GM19463 (cell line): ENCODE results near the gene LRRC4C.

Experiments
- ATAC-seq: cut with Tn5 transposase; IDR thresholded peaks from one replicate; pipeline ENCODE4 v1.9.1; 2021; ENCODE audit warnings: mild to moderate bottlenecking, moderate library complexity; ENCODE audit not compliant: unreplicated experiment

Gene LRRC4C

DNA sequence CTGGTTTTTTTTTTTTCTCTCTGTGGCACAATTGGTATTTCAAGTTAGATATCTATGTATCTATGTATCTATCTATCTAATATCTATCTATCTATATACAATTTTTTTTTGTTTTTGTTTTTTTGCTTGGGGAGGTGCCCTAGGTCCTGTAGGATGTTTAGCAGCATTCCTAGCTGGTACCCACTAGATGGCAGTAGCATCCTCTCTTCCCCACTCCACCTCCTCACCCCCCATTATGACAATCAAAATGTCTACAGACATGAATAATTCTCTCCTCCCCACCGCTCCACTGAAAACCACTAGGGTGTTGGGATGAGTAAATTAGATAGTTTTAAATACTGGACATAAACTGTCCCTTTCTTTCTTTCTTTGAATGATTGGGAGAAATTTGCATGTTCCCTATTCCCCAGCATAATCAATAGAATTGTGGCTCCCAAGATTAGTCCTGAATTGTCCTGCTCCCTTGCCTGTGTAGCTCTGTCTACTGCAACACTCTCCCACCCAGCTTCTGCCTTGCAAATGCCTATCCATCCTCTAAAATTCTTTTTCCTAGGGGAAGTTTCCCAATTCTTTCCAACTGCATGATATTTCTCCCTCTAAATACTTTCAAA is 1152.4 kb downstream of the LRRC4C start:
- ATAC-seq: peak; percentile 81

GRCh38 chr11:40302669-40303068 is 1156.8 kb downstream of the LRRC4C start:
- ATAC-seq: no peak

DNA sequence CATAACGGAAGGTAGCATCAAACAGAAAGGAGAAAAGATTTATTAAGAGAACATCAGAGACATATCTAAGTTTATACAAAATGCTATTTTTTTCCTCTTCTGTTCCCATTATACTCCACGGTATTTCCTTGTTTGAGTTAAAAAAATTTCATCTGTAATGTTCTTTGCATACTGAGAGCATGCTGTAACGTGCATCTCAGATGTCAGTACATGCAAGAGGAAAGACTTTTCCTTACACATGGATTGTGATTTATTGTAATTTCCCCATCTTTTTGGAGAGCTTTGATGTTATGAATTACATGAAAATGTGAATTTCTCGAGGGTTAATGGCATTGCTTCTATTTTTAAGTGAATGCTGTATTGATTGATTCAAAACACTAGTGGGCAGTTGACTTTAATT is 1164.0 kb downstream of the LRRC4C start:
- ATAC-seq: no peak

- ATAC-seq: no peak
These were observed 1164.7 kb downstream of the LRRC4C start for GRCh38 chr11:40294741-40295140.

GRCh38 chr11:40294349-40294735 is 1165.1 kb downstream of the LRRC4C start:
- peak; percentile 4 for ATAC-seq

DNA sequence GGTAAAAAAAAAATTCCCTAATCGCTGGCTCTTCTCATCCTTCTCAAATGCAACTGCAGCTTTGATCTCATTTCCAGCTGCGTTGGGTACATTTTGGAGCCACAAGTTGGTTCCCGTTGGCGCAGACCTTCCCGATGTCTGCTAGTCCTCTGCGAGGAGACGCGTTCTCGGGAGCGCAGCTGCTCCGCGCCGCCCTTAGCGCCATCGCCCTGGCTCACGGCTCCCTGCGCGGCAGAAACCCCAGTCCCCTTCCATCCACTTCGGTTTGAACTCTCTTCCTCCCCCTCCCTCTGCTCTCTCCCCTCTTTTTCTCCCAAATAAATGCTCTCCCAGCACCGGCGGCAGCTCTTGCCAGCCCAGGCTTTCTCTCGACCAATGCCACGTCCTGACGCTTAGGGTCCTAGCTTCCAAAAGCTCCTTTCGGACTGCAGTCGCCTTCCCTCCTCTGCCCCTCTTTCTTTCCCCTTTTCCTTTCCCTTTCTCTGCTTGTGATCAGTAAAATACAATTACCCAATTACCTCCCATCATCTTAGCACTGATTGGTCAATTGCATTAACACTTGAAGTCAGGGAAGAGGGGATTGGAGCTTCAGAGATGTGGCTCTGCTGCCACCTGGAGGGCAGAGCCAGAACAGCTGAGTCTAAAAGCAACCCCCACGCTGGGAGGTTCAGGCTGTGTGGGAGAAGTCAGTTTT is 1165.7 kb downstream of the LRRC4C start:
- ATAC-seq: peak; percentile 96

DNA sequence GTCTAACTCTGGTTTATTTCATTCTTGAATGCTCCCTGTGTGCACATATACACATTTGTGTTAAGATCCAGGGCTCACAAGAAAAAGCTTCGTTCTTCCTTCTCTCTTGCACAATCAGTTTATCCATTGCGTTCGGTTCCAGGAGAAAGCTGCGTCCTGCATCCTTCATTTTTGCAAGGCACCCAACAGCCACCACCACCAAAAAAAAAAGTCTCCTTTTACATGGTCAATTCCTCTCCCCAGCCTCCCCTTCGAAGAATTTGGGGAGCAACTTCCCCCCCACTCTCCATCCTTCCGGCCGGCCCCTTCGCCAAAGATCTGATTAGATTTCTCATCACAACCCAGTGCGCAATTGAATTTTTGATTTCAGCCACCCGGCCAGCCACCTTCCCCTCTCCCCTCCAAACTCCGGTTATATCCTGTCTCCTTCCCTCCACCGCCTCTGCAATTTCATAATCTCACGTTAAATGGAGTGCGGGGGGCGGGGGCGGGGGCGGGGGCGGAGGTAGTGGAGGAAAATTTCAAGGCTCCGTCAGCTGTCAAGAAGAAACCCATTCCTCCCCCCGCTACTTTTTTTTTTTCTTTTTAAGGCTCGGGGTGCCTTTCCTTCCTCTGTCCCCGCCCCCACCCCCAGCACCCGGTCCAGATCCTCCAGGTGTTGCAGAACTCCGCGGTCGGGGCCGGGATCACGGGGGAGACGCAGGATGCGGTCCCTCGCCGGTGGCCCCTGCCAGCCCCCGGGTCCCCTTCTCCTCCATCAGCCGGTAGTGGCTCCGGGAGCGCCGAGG is 1166.5 kb downstream of the LRRC4C start:
- ATAC-seq: no peak

- ATAC-seq: no peak
These were observed 1167.7 kb downstream of the LRRC4C start for GRCh38 chr11:40291741-40292140.

DNA sequence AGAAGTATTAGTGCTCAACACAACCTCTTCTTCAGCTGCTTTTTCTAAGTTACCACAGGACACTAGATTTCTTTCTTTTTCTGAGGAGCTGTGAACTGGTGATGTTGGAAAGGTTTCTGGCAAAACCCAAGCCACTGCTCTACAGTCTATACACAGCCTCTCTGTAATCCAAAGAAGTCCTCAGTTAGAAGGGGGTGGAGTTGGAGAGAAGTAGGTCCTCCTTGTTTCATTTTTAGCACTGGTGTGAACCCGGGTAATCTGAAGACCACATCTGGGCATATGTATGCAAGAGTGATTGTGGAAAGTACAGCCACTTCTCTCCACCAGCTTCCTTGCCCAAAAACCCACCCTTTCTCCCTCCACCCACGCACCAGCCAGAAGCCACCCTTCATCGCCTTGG is 1168.1 kb downstream of the LRRC4C start:
- no peak for ATAC-seq

- no peak for ATAC-seq
These were observed 1169.3 kb downstream of the LRRC4C start for GRCh38 chr11:40290171-40290631.

GRCh38 chr11:40289370-40289769 is 1170.1 kb downstream of the LRRC4C start:
- no peak for ATAC-seq

DNA sequence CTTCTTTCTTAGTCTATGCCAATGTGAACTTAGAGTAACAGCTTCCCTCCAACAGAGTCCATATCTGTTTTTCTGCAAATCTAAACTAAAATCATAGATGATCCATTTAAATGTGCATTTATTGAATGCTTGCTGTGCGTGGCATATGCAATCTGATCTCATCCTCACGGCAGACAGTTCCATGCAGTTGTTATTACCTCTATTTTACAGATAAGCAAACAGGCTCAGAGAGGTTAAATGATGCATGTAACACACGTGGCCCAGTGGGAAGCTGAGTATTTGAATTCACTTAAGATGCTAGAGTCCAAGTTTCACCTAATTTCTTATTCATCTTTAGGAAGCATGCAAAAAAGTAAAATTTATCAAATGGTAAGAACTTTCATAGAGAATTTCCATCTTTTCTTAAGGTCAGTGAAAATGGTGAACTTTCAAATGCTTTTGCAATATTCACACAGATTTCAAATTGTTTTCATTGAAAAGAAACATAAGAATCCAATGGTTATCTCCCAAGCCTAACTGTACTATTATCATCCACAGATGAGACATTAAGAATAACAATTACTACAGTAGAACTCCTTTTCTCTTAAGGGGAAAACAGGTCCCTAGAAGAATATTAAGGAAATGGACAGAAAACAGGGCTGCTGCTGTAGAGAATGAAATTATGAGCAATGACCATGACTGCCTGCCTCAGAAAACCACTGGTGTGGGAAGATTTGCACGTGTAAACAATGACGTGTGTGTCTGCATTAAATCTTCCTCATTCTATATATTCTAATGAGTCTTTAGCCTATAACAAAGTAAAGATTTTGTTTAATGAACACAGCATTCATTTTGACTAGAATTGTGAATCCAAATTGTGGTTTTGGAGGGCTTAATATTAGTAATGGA is 1171.3 kb downstream of the LRRC4C start:
- ATAC-seq: no peak

DNA sequence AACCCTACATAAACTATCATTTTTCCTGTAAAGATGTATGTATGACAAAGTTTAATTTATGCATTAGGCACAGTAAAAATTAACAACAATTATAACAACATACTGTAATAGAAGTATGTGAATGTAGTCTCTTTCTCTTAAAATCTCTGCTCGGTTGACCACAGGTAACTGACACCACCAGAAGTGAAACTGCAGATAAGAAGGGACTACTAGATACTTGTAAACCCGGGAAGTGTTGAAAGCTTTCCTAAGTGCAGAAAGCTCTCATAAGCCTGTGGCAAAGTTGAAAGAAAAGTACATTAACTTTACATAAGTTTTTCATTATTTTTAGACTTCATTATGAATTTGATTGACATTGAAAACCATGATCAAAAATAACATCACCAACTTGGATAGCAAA is 1173.3 kb downstream of the LRRC4C start:
- no peak for ATAC-seq

DNA sequence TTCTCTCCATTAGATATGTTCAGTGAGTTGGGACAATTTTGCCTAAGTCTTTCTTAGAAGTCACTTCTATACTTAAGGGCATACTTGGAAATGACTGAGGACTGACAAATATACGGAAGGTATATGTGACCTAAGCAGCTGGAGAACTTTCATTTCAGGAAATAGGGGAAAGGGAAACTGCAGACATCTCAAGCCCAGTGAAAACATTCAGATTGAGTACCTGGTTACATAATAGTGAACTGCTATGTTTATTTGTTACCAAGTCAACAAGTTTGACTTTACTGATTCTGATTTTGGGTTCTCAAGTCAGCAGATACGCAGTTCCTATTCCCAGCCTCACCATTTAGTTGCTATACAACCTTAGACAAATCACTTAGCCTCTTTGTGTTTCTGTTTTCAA is 1173.9 kb downstream of the LRRC4C start:
- ATAC-seq: no peak

- no peak for ATAC-seq
These were observed 1178.3 kb downstream of the LRRC4C start for GRCh38 chr11:40281052-40281580.

DNA sequence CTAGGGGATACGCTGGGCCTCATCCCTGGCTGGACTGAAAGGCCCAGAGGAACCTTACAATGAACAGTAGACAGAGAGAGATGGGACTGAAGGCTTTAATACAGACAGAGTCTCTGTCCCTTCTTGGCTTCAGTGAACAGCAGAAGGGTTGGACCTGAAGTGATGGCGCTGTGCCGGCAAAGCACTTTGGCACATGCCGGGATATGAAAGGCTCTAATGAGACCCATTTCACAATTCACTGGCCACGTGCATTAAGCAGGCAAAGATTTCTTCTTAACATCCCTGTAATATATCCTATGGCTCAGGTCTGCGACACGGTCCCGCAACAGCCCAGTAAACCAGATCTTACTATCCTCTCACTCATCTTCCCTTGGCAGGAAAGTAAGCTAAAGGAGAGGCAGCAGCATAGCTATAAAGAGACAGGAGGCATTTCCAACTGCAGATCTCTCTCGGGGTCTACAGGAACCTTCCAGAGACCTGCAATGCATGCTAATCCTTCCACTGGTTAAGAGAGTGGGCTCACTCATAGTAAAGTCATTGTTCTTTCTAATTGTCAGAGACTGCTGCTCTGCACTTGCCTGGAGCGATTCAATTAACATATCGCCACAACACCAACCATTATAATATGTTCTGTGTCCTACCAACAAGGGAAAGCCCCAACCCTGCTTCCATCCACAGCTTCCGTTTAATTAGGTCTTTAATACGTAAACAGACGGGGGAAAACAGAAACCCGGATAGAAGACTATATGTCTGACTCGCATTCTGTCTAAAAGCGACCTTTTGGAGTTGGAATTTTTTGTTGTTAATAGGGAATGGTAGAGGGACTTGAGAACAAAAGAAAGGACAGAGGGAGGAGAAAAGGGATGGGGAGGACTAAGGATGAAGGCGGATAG is 1179.0 kb downstream of the LRRC4C start:
- no peak for ATAC-seq

GRCh38 chr11:40276960-40277359 is 1182.5 kb downstream of the LRRC4C start:
- ATAC-seq: no peak

DNA sequence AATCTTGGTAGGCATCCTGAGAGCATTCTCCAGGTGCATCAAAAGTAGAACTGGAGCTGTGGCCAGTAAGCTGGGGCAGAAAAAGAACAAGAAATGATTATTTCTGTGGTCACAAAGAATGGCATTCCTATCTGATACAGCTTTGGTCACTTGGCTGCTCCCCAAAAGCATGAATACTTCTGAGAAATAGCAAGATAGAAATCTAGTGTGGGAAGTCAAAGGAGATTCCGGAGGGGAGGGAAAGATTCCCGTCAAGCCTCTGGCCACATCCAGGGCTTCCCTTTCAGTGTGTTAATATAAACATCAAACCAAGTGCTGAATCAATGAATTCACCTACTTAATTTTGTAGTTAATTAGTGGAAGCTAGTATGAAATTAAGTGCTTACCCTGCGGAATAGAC is 1185.4 kb downstream of the LRRC4C start:
- ATAC-seq: no peak

DNA sequence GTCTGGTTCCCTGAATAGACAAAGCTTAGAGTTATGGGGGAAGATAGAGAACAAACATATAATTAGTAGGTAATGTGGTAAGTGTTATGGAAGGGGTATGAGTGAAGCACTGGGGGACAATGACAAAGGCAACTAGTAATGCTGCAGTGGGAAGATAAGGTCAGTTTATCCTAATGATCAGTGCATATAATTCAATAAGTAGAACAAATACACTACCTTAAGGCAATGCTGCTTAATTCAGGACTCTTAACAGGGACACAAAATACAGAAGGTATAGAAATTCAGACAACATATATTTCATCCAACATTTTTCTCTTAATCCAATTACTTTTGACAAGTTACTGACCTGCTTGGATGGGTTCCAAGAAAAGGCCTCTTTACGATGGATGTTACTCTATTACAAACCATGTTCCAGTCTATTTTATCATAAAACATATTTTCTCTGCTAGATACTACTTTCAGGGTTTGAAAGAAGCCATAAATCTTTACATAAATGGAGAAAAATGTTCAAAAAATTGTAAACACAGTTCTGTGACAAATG is 1186.2 kb downstream of the LRRC4C start:
- no peak for ATAC-seq
